GM18519 (cell line): ENCODE measurements around the gene PPP2R3A.

ENCODE experiments used
- ATAC-seq: cut with Tn5 transposase; IDR thresholded peaks from one replicate; pipeline ENCODE4 v1.9.1; 2021; ENCODE audit warnings: mild to moderate bottlenecking, moderate library complexity; ENCODE audit not compliant: unreplicated experiment, low FRiP score

The PPP2R3A gene

DNA sequence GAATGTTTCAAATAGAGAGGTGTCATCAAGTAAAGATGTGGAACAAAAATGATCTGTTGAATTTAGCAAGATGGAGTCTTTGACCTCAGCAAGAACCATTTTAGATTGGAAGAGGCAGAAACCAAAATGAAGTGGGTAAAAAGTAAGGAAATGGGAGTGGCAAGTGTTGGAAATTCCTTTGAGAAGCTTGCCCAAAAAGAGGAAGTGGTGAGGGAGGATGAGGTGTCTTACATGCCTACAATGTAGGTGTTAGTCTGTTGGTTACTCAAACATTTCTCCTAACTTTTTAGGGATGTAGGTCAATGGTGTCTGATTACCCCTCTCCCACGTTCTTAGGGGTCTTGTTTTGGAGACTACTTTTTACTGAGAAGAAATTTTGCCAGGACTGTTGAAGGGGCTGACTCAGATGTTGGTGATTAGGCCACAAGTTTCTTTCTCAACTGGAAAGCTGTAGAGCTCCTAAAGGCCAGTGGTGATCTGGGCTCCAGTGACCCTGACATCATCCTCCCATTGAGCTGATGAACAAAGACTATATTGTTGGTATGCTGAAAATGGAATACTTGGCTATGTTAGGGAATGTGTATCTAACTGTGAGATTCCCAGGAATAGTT lies 5.1 kb downstream of the PPP2R3A start:
- no peak for ATAC-seq

DNA sequence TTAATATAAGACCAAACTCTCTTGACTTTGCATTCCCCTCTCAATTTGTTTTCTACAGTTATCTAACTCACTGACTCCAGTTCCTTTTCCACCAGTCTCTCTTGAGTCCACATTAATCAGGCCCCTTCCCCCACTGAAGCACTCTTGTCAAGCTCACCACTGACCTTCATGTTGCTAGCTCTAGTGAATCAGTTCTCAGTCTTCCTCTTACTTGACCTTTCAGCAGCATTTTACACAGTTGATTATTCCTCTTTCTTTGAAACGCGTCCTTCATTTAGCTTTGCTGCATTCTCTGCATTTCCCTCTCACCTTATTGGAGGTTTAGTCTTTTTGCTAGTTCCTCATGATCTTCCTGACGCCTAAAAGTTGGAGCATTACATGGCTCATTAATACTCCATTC lies 8.3 kb downstream of the PPP2R3A start:
- no peak for ATAC-seq

DNA sequence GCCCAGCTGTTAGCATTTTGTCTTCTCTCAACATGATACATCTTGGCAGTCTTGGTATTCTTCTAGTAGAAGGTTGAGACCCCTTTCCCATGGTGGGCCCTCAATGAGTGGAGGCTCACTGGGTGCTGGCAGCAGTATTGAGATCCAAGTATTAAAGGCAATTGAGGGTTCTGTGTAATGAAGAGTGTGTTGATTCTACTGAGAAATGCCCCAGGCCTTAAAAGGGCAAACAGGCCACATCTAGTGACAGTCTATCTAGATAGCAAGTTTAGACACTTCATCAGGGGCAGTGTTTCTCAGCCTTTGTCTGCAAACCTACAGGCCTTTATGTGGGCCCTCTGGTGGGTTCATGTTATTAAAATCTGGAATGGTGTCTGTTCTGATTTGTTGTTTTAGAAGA lies 9.5 kb downstream of the PPP2R3A start:
- no peak for ATAC-seq

DNA sequence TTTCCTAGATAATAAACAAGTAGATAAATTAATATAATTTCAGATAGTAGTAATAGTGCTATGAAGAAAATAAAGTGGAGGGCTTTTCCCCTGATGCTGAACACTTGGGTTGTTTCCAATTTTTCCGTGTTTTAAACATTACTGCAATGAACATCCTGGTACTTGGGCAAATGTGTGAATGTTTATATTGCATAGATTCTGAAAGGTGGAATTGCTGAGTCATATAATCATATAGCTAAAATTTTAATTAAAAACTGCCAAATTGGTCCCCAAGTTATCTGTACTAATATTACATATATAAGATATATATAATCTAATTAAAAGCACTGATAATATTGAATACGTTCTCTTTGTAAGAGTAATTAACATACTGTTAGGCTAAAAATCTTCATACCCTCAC lies 10.0 kb downstream of the PPP2R3A start:
- no peak for ATAC-seq

DNA sequence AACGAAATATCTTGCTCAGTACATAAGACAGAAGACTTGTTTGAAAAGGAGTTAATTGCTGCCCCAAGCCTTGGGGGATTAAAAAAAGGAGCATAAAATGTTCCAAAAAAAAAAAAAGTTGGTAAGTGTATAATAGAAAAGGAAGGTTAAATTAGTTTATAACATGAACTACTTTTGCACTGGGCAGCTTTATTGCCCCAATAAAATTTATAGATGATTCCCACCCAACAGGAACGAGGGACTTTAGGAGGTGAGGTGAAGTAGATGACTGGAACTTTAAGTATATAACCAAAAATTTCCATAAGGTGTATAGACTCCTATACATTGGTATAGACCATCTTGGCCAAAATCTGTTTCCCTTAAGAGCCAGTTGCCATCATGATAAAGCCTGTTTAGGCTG lies 14.8 kb downstream of the PPP2R3A start:
- ATAC-seq: no peak

DNA sequence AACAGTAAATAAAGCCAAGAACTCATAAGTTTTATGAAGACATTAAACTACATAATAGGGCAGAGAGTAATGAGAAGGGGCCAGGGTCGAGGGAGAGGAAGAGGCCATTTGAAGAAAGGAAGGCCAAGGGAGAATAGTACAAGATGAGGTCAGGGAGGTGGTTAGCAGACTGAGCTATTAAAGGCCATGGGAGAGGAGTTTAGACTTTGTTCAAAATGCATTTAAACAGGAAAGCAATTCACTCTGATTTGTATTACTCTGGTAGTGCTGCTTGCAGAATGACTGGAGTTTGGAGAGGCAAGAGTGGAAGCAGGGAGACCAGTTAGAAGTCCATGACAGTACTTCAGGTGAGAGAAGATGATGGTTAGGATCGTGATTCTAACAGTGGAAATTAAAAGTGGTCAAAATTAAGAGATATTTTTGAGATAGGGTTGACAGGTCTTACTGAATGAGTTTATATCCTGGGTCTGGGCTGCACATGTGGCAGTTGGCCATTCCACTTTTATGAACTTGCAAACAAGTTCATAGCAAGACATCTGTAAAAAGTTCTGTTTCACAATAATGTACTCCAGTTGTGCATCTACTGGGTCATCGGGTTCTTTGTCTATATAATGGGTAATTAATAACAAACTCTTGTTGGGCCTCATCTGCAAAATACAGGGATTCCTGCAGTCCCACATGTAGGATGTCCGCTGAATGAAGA lies 16.3 kb downstream of the PPP2R3A start:
- no peak for ATAC-seq

DNA sequence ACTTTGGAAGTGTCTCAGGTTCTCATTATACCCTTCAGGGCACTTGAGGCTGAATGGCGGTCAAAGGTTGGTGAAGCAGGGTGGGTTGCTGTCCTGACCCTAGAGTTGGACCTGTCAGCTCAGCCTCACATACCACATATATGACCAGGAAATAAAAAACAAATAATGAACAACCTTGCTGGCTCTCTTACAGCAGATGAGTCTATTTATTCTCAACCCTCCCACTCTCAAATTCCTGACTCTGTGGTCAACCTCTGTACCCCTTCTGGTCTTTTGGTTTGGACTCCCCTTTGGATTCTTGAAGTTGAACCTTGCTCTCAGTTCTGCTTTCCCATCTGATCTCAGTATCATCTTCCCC lies 16.9 kb downstream of the PPP2R3A start:
- ATAC-seq: no peak

DNA sequence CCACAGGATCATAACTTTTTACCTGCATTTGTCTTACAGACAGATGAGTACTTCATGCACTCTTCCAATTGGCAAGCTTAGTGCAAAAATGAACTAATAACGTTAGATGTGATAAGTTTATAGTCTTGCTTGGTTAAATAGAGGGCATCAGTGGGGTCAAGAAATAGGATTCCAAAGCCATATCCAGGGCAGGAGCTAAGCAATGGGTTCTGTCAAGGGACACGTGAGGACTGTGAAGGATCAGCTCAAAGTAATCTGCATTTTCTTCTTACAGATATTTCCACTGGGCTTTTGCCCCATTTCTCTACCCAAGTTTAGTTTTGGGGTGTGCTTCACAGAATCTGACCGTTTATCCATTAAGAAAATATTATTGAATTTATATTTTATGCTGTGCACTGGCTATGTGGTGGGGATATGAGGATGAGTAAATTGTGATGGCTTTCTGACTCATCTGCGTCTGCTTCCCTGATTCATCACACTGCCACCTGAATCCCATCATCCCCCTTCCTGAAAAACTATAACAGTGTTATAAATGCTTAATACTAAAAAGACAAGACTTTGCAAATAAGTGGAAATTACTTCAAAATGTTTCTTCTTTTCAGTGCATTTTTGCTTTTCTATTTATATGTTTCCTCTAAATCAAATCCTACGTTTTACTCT lies 17.5 kb downstream of the PPP2R3A start:
- ATAC-seq: no peak

DNA sequence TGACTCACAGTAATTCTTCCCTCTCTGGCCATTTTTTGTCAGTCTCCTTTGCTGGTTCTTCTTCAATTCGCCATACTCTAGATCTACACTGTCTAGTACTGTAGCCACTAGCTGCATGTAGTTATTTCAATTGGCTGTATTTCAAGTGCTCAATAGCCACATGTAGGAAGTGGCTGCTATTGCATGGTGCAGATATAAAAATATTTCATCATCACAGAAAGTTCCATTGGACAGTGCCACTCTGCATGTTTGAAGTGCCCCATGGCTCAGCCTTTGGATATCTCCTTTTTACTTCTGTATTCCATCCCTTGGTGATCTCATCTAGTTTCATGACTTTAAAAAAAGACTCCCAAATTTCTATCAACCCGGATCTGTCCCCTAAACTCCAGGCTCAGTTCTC lies 22.1 kb downstream of the PPP2R3A start:
- no peak for ATAC-seq

DNA sequence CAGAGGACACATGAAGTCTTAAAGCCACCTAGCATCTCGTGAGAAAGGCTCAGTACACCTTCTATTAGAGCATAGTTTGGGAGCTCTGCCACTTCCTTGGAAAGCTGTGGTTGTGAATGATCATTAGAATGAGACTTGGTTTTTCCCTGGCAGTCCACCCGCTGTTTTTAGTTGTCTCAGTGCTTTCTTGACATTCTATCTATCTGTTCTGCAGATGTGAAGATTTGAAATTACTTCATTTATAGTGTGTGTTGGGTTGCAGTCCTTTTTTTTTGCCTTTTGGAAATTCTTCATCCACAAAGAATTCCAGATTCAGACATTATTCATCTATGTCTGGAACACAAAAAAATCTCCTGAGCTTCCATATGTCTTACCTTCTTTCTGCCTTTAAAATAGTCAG lies 23.7 kb downstream of the PPP2R3A start:
- ATAC-seq: no peak

DNA sequence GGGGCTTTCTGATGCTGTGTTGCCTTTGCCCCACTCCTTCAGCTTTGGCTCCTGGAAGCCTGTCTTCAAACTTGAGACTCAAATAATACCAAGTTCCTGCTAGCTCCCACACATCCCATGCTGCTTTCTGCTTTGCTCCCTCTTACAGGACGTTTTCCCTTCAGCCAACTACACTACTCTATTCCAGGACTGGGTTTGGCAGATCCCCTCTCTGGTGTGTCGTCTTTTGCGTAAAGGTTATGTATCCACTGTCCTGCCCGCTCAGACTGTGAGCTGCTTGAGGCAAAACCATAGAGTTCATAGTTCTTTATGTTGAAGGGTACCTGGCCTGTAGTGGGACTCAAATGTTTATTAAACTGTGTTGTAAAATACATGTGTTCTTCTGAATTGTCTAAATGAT lies 25.4 kb downstream of the PPP2R3A start:
- ATAC-seq: no peak

DNA sequence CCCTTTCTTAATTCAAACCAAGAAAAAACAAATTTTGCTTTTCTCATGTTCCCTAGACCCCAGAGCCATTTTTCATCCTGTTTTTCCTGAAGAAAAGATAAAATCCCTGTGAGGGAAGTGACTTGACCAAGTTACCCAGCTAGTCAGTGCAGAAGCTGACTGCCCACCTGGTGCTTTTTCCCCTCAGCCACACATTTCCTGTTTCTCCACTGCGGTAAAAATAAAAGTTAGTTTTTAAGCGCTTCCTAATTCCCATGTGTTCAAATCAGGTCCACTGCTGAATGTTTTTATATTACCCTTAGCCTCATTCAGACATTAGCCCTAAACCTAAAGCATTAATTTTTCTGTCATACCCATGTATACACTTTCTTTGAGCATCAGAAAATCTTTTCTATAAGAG lies 26.1 kb downstream of the PPP2R3A start:
- ATAC-seq: no peak

DNA sequence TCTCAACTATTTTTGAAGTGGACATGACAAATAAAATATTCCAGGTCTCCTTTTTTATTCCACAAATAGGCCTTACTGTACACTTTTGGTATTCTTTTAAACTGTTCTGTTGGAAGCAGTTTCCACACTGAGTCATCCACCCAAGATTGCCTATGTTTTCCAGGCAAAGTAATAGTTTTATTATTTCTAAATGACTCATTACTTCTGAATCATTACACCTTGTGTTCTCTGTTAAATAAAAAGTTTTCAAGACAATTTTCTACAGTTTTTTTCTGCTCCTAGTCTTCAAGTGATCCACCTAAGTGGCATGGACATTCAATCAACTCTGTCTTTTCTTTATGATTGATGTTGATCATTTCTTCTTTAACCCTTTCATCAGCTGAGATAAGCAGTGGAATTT lies 26.5 kb downstream of the PPP2R3A start:
- no peak for ATAC-seq

DNA sequence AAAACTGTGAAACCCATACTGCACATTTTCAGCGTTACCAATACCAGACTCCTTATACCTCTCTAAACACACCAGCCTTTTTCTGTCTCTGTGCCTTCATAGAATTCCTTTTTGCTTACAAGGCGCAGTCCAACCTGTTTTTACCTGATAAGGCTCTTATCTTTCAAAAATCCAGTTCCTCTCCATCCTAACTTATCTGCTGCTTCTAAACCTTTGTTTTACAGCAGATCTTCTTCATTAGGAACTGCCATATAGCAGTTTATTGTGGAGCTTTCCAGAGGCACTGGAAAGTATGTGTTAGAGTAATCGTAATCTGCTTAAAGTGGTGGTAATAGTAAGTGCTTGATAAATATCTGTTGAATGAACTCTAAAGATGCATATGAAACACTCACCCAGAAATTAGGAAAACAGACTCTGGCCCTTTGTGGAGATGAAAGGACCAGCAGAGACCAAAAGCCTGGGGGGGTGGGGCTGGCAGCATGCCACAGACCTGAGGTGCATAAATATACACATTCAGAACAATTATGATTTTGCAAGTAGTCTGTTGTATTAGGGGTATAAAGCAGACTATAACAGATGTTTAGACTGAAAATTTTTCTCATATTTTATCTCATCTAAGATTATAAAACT lies 29.3 kb downstream of the PPP2R3A start:
- ATAC-seq: no peak

DNA sequence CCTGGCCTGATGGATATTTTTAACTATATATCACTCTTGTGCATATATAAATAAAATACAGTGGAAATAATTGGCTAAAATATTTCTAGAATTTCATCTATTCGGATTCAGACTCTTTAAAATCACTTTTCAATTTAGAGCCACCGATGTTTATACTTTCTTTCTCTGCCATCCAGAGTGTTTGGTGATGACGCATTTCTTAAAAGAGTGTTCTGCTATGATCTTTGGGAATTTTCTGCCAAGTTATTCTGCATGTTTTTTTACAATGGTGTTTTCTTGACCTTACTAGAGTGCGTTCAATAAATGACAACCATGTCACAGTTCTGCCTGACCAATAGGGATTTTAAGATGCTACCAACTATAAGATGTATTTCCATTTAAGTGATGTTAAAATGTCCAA lies 30.2 kb downstream of the PPP2R3A start:
- ATAC-seq: no peak

DNA sequence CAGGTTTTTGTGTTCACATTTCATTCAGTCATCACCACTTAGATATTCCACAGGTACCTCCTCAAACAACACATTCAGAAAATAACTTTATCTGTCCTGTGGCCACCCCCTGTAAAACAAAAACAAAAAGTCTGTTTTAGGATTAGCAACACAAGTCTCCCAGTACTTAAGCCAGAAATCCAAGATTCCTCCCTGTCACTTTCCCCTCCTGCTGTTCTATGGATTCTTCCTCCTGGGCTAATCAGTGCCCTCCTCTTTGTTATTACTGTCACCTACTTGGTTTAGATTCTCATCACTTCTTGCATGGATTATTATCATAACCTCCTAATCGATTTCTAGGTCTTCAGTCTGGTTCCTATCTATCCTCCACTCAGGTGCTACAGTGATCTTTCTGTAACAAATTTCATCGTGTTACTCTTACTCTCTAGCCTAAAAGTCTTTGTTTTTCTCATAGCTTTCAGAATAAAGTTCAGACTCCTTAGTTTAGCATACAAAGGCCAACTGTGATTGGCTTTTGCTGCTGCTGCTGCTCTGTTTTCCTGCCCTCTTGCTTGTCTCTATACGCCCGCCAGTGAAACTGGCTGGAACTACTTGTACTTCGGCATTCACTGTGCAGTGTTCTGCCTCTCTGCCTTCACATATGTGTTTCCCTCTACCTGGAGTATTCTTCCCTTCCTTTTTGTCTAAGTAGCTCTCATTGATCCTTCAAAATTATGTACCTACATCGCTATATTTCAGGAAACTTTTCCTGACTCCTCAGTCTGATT lies 32.2 kb downstream of the PPP2R3A start:
- ATAC-seq: no peak

DNA sequence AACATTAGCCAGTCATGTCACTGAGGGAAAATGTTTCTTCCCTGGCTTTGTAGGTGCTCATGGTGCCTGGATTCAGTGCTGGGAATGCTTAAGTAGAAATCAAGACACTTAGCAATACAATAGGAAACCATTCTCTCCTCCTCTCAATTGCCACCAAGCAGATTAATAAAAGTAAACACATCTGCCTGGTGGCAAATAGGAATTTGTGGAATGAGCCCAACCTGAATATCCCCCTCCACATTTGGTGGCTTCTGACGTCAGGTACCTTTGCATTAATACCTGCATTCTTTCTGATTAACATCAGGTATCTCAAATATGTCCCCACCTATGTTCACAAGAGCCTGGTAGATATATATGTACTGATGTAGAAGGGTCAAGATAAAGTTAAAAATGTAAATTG lies 42.7 kb downstream of the PPP2R3A start:
- no peak for ATAC-seq

DNA sequence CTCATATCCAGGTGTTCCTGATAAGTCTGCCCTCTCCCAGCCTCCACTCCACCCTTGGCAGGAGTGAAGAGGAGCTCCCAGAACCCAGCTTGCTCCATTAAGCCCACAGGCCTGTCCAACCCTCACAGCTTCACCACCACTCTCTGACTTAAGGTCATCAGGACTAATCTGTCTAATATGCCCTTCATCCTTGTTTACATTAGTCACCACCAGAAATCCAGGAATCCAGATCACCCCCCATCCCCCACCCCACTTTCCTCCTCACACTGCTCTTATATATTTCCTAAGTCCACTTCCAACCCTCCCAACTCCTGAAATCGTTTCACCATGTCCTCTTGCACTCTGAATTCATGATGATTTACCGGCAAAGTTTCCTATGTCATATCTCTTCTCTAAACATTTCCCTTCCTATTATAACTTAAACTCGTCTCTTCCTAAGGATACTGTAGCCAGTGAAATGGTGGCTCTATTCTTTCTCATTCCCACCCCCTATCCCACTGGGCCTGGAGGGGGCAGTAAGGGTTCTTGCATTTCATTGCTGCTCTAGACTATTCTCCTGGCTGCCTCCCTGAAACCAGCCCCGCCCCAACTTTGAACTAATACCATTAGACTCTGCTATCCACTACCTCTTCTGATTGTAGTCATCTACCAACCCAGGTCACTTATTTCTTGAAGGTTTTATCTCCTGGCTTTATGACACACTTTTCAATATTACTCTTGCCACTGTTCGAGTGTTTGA lies 43.4 kb downstream of the PPP2R3A start:
- no peak for ATAC-seq

DNA sequence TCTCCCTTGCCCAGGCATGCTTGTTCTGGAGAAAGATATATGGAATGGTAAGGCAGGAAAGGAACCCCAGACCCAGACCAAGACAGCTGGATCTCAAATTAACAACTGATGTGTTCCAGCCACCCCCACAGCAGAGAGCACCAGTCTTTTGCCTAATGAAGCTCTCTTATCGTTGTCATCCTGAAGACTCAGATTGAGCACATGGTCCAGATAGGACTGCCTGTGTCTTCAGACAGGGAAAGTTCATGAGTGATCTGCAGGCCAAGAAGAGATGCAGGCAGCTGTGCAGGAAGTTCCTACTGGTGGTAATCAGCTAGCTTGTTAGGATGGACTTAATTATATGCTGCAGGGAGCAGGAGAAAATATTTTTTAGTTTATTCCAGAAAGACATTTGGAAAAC lies 53.3 kb downstream of the PPP2R3A start:
- no peak for ATAC-seq

DNA sequence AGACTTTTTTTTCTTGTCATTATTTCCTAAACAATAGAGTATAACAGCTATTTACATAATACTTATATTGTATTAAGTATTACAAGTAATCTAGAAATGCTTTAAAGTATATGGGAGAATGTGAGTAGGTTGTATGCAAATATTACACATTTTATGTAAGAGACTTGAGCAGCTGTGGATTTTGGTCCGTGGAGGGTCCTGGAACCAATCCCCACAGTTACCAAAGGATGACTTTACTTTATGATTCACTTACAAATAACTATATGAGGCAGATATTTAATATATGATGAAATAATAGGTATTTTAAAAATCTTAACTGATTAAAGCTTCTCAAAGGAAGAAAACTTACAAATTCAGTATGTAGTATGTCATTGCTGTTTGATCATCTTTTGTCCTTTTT lies 56.3 kb downstream of the PPP2R3A start:
- no peak for ATAC-seq
